GM21717 (cell line): ENCODE data around the gene EIF2S3B.
"Not testable (repeated sequence)": the region's sequence is repeated elsewhere in the genome, so short reads cannot be mapped to it uniquely, and the experiment has no call there.

ENCODE experiments used
- ATAC-seq: cut with Tn5 transposase; IDR thresholded peaks from one replicate; pipeline ENCODE4 v1.9.1; 2021; ENCODE audit warnings: mild to moderate bottlenecking, moderate library complexity; ENCODE audit not compliant: unreplicated experiment

EIF2S3B gene

DNA sequence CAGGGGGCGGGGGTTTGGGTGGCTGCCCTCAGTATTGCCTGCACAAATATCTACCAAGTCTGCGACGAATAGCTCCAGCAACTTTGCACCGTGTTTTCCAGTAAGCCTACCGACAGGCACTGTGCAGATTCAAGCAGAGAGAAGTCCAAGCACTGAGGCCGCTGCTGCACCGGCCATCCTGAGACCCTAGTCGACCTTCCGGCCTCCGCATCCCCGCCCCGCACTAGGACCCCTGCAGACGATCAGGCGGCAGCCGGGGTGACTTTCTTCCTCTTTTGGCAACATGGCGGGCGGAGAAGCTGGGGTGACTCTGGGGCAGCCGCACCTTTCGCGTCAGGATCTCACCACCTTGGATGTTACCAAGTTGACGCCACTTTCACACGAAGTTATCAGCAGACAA is at the start of gene EIF2S3B:
EIF2S3B (plus strand) TSS at position 271 of the 400 bp plus-strand sequence; CDS start at position 284, 13 bp downstream.
- no peak for ATAC-seq

DNA sequence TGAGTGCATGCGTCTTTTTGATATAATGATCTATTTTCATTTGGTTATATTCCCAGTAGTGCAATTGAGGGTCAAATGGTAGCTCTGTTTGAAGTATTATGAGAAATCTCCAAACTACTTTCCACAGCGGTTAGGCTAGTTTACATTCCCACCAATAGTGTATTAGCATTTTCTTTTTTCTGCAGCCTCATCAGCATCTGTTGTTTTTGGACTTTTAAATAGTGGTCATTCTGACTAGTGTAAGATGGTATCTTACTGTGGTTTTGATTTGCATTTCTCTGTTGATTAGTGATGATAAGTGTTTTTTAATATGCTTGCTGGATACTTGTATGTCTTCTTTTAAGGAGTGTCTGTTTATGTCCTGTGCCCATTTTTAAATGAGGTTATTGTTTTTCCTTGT is 48.8 kb upstream of the EIF2S3B start:
- ATAC-seq, result no peak

DNA sequence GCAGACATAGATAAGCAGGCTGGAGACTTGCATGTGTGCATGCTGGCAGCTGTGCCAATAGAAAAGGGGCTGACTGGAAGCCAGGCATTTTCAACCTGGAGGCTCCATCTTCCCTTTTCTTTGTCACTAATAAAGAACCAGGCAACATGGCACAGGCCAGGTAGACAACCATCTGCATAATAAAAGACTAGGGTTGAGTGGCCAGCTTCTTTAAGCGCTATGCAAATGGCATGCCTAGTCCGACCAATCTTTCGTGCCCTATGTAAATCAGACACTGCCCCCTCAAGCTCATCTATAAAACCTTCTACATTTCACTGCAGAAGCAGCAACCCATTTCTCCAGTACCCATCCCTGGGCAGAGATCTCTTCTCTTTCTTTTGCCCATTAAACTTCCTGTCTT is 47.9 kb upstream of the EIF2S3B start:
- ATAC-seq, result no peak

DNA sequence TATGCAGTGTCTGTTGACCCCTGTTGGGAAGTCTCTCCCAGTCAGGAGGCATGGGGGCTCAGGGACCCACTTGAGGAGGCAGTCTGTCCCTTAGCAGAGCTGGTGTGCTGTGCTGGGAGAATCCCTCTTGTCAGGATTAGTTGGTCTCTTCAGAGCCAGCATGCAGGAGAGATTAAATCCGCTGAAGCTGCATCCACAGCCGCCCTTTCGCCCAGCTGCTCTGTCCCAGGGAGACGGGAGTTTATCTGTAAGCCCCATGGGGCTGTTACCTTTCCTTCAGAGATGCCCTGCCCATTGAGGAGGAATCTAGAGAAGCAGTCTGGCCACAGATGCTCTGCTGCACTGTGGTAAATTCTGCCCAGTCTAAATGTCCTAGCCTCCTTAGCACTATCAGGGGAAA is 39.4 kb upstream of the EIF2S3B start:
- ATAC-seq, result no peak

DNA sequence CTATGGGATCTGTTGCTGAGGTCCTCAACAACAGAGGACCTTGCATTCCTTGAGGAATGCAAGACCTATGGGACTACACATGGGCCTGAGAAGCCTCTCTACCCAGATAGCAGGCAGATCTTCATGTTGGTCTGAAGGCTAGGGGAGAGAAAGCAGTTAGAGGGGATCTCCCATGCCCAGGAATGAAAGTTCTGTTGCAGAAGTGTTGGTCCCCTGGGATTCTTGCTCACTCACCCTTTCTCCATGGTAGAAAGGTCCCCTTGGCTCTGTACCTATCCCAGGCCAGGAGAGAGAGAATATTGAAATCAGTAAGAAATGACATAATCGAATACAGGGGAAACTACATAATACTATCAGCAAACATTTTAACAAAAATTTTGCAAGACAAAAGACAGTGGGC is 36.0 kb upstream of the EIF2S3B start:
- no peak for ATAC-seq

DNA sequence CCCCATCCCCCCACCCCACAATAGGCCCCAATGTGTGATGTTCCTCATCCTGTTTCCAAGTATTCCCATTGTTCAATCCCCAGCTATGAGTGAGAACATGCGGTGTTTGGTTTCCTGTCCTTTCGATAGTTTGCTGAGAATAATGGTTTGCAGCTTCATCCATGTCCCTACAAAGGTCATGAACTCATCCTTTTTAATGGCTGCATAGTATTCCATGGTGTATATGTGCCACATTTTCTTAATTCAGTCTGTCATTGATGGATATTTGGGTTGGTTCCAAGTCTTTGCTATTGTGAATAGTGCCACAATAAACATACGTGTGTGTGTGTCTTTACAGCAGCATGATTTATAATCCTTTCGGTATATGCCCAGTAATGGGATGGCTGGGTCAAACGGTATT is 32.9 kb upstream of the EIF2S3B start:
- ATAC-seq, result not testable (repeated sequence)

DNA sequence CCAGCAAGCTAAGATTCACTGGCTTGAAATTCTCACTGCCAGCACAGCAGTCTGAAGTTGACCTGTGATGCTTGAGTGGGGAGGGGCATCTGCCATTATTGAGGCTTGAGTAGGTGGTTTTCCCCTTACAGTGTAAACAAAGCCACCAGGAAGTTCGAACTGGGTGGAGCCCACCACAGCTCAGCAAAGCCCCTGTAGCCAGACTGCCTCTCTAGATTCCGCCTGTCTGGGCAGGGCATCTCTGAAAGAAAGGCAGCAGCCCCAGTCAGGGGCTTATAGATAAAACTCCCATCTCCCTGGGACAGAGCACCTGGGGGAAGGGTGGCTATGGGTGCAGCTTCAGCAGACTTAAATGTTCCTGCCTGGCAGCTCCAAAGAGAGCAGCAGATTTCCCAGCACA is 23.8 kb upstream of the EIF2S3B start:
- ATAC-seq, result not testable (repeated sequence)

DNA sequence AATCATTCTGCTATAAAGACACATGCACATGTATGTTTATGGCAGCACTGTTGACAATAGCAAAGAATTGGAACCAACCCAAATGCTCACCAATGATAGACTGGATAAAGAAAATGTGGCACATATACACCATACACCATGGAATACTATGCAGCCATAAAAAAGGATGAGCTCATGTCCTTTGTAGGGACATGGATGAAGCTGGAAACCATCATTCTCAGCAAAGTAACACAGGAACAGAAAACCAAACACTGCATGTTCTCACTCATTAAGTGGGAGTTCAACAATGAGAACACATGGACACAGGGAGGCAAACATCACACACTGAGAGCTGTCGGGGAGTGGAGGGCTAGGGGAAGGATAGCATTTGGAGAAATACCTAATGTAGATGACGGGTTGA is 18.4 kb upstream of the EIF2S3B start:
- not testable (repeated sequence) for ATAC-seq

DNA sequence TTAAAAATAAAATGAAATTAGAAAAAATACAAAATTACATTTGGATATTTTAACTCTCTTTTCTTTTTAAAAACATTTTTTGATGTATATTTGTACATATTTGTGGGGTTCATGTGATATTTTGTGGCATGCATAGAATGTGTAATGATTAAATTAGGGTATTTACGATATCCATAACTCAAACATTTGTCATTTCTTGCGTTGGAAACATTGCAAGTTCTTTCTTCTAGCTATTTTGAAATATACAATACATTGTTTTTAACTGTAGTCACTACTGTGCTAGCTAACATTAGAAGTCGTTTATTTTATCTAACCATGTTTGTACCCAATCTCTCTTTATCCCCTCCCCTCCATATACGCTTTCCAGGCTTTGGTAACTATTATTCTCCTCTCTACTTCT is 13.9 kb upstream of the EIF2S3B start:
- no peak for ATAC-seq

DNA sequence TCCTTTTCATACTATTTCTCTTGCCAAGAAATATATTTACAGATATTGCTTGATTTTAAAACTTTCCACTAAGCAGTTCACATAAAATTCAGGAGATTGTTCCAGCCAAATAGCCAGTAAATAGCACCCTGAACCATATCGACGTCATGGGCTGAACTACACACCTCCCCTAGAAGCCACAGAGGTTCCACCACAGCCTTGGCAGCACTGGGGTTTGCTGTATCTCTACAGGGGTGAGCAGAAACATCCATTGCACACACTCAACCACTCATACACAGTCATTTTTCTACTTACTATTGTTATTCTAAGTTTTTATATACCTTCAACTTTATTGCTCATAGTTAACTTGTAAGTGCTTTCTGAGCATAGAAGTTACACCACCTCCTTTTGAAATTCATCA is 8.1 kb upstream of the EIF2S3B start:
- no peak for ATAC-seq

DNA sequence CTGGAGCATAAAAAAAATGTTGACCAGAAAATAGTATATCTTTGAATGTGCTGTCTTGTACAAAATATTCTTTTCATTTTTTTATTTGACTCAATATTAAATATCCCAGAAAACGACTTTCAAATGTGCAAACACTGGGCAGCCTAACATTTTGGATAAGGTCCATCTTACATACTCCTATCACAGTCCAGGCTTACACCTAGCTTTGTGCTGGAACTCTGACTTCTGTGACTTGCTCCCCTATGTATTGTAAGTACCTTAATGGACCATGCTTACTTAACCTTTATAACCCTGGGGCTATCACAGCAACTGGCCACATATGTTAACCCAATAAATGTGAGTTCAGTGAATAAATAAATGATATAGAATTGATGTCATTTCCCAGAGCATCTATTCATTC is 7.6 kb upstream of the EIF2S3B start:
- ATAC-seq, result no peak

DNA sequence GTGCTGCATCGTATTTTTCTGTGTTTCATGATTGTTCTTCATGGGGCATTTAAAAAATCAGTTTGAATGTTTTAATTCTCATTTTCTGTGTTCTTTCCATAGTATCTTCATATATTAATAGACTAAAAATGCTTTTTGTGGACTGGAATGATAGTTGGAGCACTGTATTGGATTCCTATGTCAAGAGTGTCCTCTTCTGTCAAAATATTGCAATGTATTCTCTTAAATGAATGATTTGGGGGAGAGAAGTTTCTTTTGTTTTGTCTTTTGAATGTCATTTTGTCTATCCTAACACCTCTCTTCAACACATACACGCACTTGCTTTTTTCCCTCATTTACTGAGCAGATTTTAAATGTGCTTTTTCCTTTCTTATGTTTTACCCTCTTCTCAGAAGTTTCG is 4.7 kb upstream of the EIF2S3B start:
- ATAC-seq, result no peak

DNA sequence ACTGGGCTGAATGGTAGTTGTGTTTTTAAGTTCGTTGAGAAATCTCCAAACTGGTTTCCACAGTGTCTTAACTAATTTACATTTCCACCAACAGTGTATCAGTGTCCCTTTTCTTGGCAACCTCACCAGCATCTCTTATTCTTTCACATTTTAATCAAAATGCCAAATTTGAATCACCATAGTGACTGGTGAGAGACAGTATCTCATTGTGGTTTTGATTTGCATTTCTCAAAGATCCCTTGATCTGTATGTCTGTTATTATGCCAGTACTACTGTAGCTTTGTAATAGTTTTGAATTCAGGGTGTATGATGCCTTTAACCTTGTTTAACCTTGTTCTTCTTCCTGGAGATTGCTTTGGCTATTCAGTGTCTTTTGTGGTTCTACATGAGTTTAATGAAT is 2.2 kb upstream of the EIF2S3B start:
- no peak for ATAC-seq

DNA sequence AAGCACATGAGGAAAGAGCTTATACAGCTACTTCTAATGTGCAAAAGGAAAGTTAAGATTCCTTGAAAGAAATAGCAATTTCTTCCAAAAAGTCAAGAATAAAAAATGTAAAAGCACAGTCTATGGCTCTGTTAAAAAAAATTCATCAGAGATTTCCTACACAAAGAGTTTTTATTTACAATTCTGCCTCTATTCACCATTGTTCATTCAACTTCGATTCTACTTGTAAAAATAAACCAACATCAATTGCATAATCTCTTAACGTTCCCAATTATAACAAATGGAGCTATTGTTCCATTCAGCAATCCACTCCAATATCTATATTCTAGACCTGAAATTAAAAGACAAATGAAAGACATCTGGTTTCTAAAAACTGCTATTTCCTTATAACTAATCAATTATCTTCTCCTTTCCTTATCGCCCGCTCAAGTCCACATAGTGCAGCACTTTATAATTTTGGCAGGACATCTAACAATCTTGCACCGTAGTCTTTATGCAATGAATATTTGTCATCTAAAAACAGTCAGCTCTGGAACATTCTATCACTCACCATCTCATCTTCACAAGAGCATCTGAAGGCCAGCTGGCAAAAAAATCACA is 6.2 kb downstream of the EIF2S3B start:
- no peak for ATAC-seq

DNA sequence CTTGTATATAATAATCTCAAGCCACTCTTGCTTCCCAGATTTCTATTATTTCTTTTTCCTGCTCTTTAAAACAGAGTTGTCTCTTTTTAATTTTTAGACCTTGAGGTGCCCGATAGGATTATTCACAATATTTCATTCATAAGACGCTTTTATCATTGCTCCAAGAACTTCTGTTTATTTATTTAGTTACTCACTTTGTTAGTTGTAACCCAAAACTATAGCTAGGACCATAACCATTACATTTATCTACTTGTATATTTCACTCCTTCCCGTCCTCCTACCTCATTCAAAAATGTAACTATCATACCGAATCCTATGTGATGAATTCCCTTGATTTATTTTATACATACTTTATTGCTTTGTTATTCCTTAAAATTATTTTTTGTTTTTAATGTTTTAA is 7.1 kb downstream of the EIF2S3B start:
- ATAC-seq, result no peak

DNA sequence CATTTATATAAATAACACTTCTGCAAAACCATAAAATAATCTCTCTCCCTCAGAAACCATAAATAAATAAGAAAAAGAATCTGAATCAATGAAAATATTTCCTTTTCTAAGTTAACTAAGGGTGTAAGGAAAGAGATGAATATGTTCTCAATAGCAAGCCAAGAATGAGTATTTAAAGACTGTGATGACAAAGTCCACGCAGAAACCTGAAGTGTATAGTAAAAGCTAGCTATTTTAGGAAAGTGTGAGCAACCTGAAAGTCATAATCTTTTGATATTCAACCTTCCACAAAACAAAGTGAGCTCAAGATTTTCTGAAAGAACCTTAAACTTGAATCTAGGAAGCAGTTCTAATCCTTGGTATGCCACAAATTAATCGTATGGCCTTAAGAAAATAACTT is 15.9 kb downstream of the EIF2S3B start:
- no peak for ATAC-seq

DNA sequence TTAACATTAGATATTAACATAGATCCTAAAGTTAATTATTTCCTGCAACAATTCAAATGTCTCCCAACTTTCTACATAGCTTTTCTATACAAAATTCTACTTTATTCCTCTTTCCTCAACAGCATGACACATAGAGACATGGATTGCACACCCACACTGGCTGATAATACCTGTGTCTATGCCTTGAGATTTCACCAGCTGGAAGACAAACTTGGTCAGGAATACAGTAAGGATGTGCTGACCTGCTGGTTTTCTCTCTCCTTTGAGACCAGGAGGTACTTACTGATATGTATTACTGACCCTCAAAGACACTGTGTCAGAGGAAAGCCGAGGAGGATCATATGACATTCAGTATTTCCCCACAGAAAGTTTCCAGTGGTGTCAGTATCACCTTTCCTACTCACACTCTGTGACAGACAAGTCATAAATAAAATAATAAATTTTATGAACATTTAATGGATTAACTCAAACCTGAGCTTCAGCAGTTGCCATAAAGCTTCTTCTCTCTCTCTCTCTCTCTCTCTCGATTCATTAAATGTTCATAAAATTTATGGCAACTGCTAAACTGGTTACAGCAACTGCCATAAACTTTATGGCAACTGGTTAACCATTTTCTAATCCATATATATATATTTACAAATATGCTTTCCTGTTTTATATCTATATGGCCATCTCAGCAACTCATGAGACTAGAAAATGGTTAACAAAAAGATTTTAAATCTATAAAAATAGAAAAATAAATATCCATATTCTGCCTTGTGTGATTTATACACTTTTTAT is 22.7 kb downstream of the EIF2S3B start:
- ATAC-seq, result no peak

DNA sequence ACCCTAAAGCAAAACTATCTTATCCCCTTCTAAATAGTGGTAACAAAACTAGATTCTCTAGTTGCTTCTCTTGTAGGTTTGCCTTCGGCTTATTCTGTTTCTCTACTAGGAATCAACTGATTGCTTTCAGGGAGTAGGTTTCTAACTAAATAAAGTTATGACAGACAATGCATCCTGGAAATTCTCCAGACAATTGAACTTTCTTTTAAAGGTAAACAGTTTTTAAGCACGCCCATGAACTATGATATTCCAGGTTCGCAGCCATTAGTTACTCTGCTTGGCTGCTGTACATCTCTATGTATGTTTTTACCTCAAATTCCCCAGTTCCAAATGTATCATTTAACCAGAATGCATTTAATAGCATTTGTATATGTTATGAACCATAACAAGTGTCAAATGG is 23.9 kb downstream of the EIF2S3B start:
- ATAC-seq, result no peak

DNA sequence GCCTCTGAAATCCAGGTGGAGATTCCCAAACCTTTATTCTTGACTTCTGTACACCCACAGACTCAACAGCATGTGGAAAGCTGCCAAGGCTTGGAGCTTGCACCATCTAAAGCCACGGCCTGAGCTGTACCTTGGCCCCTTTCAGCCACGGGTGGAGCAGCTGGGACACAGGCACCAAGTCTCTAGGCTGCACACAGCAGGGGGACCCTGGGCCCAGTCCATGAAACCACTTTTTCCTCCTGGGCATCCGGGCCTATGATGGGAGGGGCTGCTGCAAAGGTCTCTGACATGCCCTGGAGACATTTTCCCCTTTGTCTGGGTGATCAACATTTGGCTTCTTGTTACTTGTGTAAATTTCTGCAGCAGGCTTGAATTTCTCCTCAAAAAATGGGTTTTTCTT is 32.0 kb downstream of the EIF2S3B start:
- no peak for ATAC-seq

DNA sequence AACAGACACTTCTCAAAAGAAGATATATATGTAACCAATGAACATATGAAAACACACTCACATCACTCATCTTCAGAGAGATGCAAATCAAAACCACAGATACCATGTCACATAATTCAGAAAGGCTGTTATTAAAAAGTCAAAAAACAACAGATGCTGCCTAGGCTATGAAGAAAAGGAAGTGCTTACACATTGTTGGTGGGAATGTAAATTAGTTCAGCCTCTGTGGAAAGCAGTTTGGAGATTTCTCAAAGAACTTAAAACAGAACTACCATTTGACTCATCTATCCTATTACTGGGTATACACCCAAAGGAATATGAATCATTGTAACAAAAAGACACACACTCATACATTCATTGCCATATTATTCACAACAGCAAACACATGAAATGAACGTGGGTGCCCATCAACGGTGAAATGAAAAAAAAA is 35.1 kb downstream of the EIF2S3B start:
- peak; percentile 89 for ATAC-seq

DNA sequence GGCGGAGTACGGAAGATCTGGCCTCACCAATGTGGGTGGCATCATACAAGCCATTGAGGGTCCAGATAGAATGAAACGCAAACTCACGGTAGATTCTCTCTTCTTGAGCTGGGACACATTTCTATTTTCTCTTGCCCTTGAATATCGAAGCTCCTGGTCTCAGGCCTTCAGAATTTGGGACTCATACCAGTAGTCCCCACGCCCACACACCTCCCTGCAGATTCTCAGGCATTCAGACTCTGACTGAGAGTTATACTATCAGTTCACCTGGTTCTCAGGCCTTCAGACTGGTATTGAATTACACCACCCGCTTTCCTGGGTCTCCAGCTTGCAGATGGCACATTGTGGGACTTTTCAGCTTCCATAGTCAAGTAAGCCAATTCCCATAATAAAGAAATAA is 37.8 kb downstream of the EIF2S3B start:
- ATAC-seq, result no peak

DNA sequence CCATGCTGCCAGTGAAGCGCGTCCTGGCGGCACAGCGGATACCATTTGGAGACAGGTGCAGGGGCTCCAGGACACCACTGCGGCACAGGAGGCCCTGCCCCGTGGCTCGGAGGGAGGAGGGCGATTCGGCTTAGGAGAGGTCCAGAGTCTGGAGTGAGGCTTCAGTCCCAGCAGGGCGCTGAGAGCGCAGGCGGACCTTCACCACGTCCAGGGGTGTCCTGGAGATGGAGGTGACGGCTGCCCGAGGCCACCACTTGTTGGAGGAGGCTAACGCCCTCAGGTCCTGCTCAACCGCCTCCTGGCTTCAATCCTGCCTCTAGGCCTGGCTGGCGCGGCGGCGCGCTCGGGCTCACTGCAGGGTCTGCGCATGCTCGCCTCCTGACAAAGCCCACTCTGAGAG is 45.7 kb downstream of the EIF2S3B start:
- ATAC-seq, result no peak

DNA sequence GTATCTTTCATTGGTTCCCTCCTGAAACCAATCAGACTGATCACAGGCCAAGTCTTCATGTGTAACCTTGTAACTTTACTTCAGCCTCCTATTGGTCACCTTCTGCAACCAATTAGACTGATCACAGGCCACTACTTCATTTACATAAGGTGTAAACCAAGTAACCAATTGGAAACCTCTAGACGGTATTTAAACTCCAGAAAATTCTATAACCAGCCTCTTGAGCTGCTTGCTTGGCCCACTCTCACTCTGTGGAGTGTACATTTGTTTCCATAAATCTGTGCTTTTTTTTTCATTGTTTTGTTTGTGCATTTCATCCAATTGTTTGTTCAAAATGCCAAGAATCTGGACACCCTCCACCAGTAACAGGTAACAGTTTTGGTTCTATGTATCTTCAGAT is 47.5 kb downstream of the EIF2S3B start:
- no peak for ATAC-seq
